SJSA1 (cell line): ENCODE measurements around the gene CLIC5. TPM values are rescaled to one million over a fixed set of nuclear protein-coding genes. Genes with fewer than 3 reads are reported as not detected.
A peak's percentile ranks its signal among the peaks of the same experiment; 100 is the strongest.

ENCODE experiments used
- DNase-seq, 2 experiments: peaks; one replicate each; pipeline ENCODE4 v3.0.0-alpha.2; 2015 to 2020; ENCODE audit warnings: low spot score in 2 of 2, low read depth in 1 of 2
- H3K27ac ChIP-seq: fragments of 250-450 bp; sonication (Bioruptor Pico); 2 replicates; pipeline ENCODE4 v1.5.1; 2020; ENCODE audit warnings: mild to moderate bottlenecking, moderate library complexity
- H3K27me3 ChIP-seq: fragments of 250-450 bp; sonication (Bioruptor Pico); replicated peaks from 2 replicates; pipeline ENCODE4 v1.5.1; 2020; ENCODE audit warnings: mild to moderate bottlenecking, moderate library complexity
- H3K36me3 ChIP-seq: fragments of 250-450 bp; sonication (Bioruptor Pico); 2 replicates; pipeline ENCODE4 v1.5.1; 2020; ENCODE audit warnings: mild to moderate bottlenecking
- H3K4me1 ChIP-seq: fragments of 250-450 bp; sonication (Bioruptor Pico); replicated peaks from 2 replicates; pipeline ENCODE4 v1.6.1; 2021; ENCODE audit warnings: mild to moderate bottlenecking
- H3K4me3 ChIP-seq: fragments of 250-450 bp; sonication (Bioruptor Pico); 2 replicates; pipeline ENCODE4 v1.5.1; 2020; ENCODE audit warnings: mild to moderate bottlenecking
- H3K9me3 ChIP-seq: fragments of 250-450 bp; sonication (Bioruptor Pico); replicated peaks from 2 replicates; pipeline ENCODE4 v1.5.1; 2020; ENCODE audit warnings: mild to moderate bottlenecking
- total RNA-seq: library from RNA; depleted of rRNA; stranded (reverse); fragments of >200 nt; shearing (Covaris generic); gene quantifications from 2 replicates; pipeline ENCODE4 v1.2.3, GENCODE V29; 2014

Gene CLIC5
- total RNA-seq, 1 experiment from 2014 or later: 1.2 TPM

GRCh38 chr6:46023216-46023915, 7.7 kb upstream of the CLIC5 start:
- no peaks in the 10 kb centered on the region for H3K9me3 ChIP-seq
- no peak overlapping the region for H3K27ac ChIP-seq
- H3K4me1 ChIP-seq: no peaks in the 10 kb centered on the region
- no peak for DNase-seq
- no peaks in the 10 kb centered on the region for H3K27me3 ChIP-seq
- no peak overlapping the region for H3K4me3 ChIP-seq
- H3K36me3 ChIP-seq: no peaks in the 10 kb centered on the region

- no peaks in the 10 kb centered on the region for H3K27me3 ChIP-seq
- H3K4me1 ChIP-seq: no peaks in the 10 kb centered on the region
- no peaks in the 10 kb centered on the region for H3K36me3 ChIP-seq
- H3K9me3 ChIP-seq: no peaks in the 10 kb centered on the region
- no peak overlapping the region for H3K27ac ChIP-seq
- no peak overlapping the region for H3K4me3 ChIP-seq
- no peak for DNase-seq
Observed at GRCh38 chr6:46022106-46022948, 6.7 kb upstream of the CLIC5 start.

GRCh38 chr6:46017726-46018125, 2.1 kb upstream of the CLIC5 start:
- no peak for DNase-seq
- Histone ChIP-seq H3K36me3 (no peaks in the 10 kb centered on the region), H3K27me3 (peaks cover 8% of the 10 kb centered on the region; the same call in 1 of the 2 replicates), H3K4me3 (no peak overlapping the region), H3K9me3 (peaks cover 6% of the 10 kb centered on the region; the same call in 1 of the 2 replicates), H3K4me1 (peaks cover 14% of the 10 kb centered on the region), H3K27ac (no peak overlapping the region)

- Histone ChIP-seq H3K36me3 (no peaks in the 10 kb centered on the region), H3K27me3 (peaks cover 8% of the 10 kb centered on the region; the same call in 1 of the 2 replicates), H3K9me3 (peaks cover 6% of the 10 kb centered on the region; the same call in 1 of the 2 replicates), H3K27ac (no peak overlapping the region), H3K4me3 (peak overlapping the region; percentile 39), H3K4me1 (peaks cover 23% of the 10 kb centered on the region)
- no peak for DNase-seq
Observed at GRCh38 chr6:46016063-46016608, 476 bp upstream of the CLIC5 start.

- Histone ChIP-seq H3K9me3 (peaks cover 6% of the 10 kb centered on the region; the same call in 1 of the 2 replicates), H3K36me3 (no peaks in the 10 kb centered on the region), H3K4me1 (peaks cover 31% of the 10 kb centered on the region), H3K27me3 (peaks cover 8% of the 10 kb centered on the region; the same call in 1 of the 2 replicates), H3K4me3 (peak overlapping the region; percentile 39; the same call in 1 of the 2 replicates), H3K27ac (no peak overlapping the region)
- DNase-seq: no peak
Observed at GRCh38 chr6:46014511-46015118, 1.0 kb downstream of the CLIC5 start.

GRCh38 chr6:46014046-46014445, 1.6 kb downstream of the CLIC5 start:
- H3K27ac ChIP-seq: no peak overlapping the region
- peaks cover 8% of the 10 kb centered on the region; the same call in 1 of the 2 replicates for H3K27me3 ChIP-seq
- DNase-seq: no peak

GRCh38 chr6:46013639-46014038, 2.0 kb downstream of the CLIC5 start:
- H3K36me3 ChIP-seq: no peaks in the 10 kb centered on the region
- H3K4me3 ChIP-seq: no peak overlapping the region
- no peak overlapping the region for H3K27ac ChIP-seq
- peaks cover 6% of the 10 kb centered on the region; the same call in 1 of the 2 replicates for H3K9me3 ChIP-seq
- DNase-seq: no peak
- peaks cover 8% of the 10 kb centered on the region; the same call in 1 of the 2 replicates for H3K27me3 ChIP-seq
- peaks cover 31% of the 10 kb centered on the region for H3K4me1 ChIP-seq

More at GRCh38 chr6:46014046-46014445, 1.6 kb downstream of the CLIC5 start:
- Histone ChIP-seq H3K9me3 (peaks cover 6% of the 10 kb centered on the region; the same call in 1 of the 2 replicates), H3K36me3 (no peaks in the 10 kb centered on the region), H3K4me3 (no peak overlapping the region), H3K4me1 (peaks cover 31% of the 10 kb centered on the region)

- peaks cover 8% of the 10 kb centered on the region; the same call in 1 of the 2 replicates for H3K27me3 ChIP-seq
- H3K27ac ChIP-seq: no peak overlapping the region
- DNase-seq: no peak
- peaks cover 31% of the 10 kb centered on the region for H3K4me1 ChIP-seq
- no peak overlapping the region for H3K4me3 ChIP-seq
- H3K36me3 ChIP-seq: no peaks in the 10 kb centered on the region
- H3K9me3 ChIP-seq: peaks cover 6% of the 10 kb centered on the region; the same call in 1 of the 2 replicates
Observed at GRCh38 chr6:46012834-46013233, 2.8 kb downstream of the CLIC5 start.

- peak overlapping the region; percentile 10; the same call in 1 of the 2 replicates for H3K27ac ChIP-seq
- peaks cover 8% of the 10 kb centered on the region; the same call in 1 of the 2 replicates for H3K27me3 ChIP-seq
- peaks cover 27% of the 10 kb centered on the region for H3K4me1 ChIP-seq
- H3K36me3 ChIP-seq: no peaks in the 10 kb centered on the region
- H3K9me3 ChIP-seq: peaks cover under 1% of the 10 kb centered on the region; the same call in 1 of the 2 replicates
- H3K4me3 ChIP-seq: no peak overlapping the region
- DNase-seq: peak; percentile 67 to 68
Observed at GRCh38 chr6:46011188-46012085, 4.2 kb downstream of the CLIC5 start.

- no peak overlapping the region for H3K4me3 ChIP-seq
- peaks cover 8% of the 10 kb centered on the region; the same call in 1 of the 2 replicates for H3K27me3 ChIP-seq
- H3K4me1 ChIP-seq: peaks cover 24% of the 10 kb centered on the region
- H3K27ac ChIP-seq: no peak overlapping the region
- no peaks in the 10 kb centered on the region for H3K9me3 ChIP-seq
- DNase-seq: peak; percentile 38 to 59
- no peaks in the 10 kb centered on the region for H3K36me3 ChIP-seq
Observed at GRCh38 chr6:46010771-46011170, 4.9 kb downstream of the CLIC5 start.

- peaks cover 6% of the 10 kb centered on the region; the same call in 1 of the 2 replicates for H3K27me3 ChIP-seq
Observed at GRCh38 chr6:46010270-46010669, 5.4 kb downstream of the CLIC5 start.

GRCh38 chr6:46002264-46002663, 13.4 kb downstream of the CLIC5 start:
- no peak for DNase-seq
- Histone ChIP-seq H3K4me3 (no peak overlapping the region), H3K9me3 (no peaks in the 10 kb centered on the region), H3K4me1 (peaks cover 4% of the 10 kb centered on the region; the same call in 1 of the 2 replicates), H3K27ac (no peak overlapping the region), H3K36me3 (no peaks in the 10 kb centered on the region), H3K27me3 (no peaks in the 10 kb centered on the region)

More at GRCh38 chr6:46010270-46010669, 5.4 kb downstream of the CLIC5 start:
- Histone ChIP-seq H3K4me3 (no peak overlapping the region), H3K4me1 (peaks cover 20% of the 10 kb centered on the region), H3K36me3 (no peaks in the 10 kb centered on the region), H3K9me3 (no peaks in the 10 kb centered on the region), H3K27ac (no peak overlapping the region)
- no peak for DNase-seq
